Breast epithelium (tissue), 4 donors: ENCODE data around the gene THSD4. TPM values are rescaled to one million over a fixed set of nuclear protein-coding genes. Genes with fewer than 3 reads are reported as not detected.

ENCODE experiments used
- DNase-seq, 2 donors: peaks; one replicate each; pipeline ENCODE4 v3.0.0-alpha.2; 2019; ENCODE audit warnings: low spot score in 2 of 2
- H3K27ac ChIP-seq, 2 donors: fragments of 200-600 bp; sonication (generic) in 1 of 2; one replicate each; pipeline ENCODE4 v1.5.1; 2016 to 2019; ENCODE audit warnings: mild to moderate bottlenecking in 1 of 2
- H3K27me3 ChIP-seq, 2 donors: fragments of 200-600 bp; sonication (generic) in 1 of 2; one replicate each; pipeline versions ENCODE4 v1.5.1 to v1.6.0; 2017 to 2019; ENCODE audit warnings: control low read depth in 1 of 2, mild to moderate bottlenecking in 1 of 2
- H3K36me3 ChIP-seq: fragments of 200-600 bp; one replicate; pipeline ENCODE4 v1.5.1; 2019
- H3K4me1 ChIP-seq, 2 donors: fragments of 200-600 bp; sonication (generic); one replicate each; pipeline ENCODE4 v1.5.1; 2016 to 2019; ENCODE audit warnings: control low read depth in 1 of 2
- H3K4me3 ChIP-seq, 3 donors: fragments of 200-600 bp; sonication (generic); 1 replicate in 2 of 3; 2 replicates in 1 of 3; pipeline ENCODE4 v1.5.1; 2016 to 2019; ENCODE audit warnings: mild to moderate bottlenecking in 3 of 3, moderate library complexity in 2 of 3
- H3K9me3 ChIP-seq, 2 donors: fragments of 200-600 bp; sonication (generic) in 1 of 2; one replicate each; pipeline ENCODE4 v1.5.1; 2016 to 2019; ENCODE audit warnings: control low read depth in 1 of 2
- CTCF ChIP-seq, 3 donors: fragments of 450-650 bp; IDR thresholded peaks; one replicate each; pipeline ENCODE4 v1.5.1; 2016 to 2017; ENCODE audit warnings: antibody characterized with exemption in 3 of 3, mild to moderate bottlenecking in 3 of 3, moderate library complexity in 3 of 3
- POLR2A ChIP-seq: fragments of 450-650 bp; IDR thresholded peaks from one replicate; pipeline ENCODE4 v1.6.1; 2016; ENCODE audit warnings: antibody characterized with exemption, mild to moderate bottlenecking, moderate library complexity
- POLR2AphosphoS5 ChIP-seq, 3 donors: sonication (generic); formaldehyde crosslinking; IDR thresholded peaks; one replicate each; pipeline ENCODE4 v1.6.1; 2017; ENCODE audit warnings: antibody characterized with exemption in 3 of 3
- intact Hi-C: fragments of 100-400 bp; cut with DNase I; formaldehyde crosslinking; loops from one replicate; pipeline ENCODE4 v1.15.1; 2023; ENCODE audit warnings: low total_unique reads
- total RNA-seq, 3 donors: library from RNA; depleted of rRNA; stranded (reverse); fragments of >200 nt; gene quantifications; one replicate each; pipeline ENCODE4 v1.1.0, GENCODE V29; 2016

THSD4 gene
- total RNA-seq, 3 donors from 2014 or later, result 0.64 to 58.7 (median 41.3) TPM

GRCh38 chr15:71128939-71129562 is 13.8 kb downstream of the THSD4 start:
- Histone ChIP-seq H3K9me3 (no peaks in the 10 kb centered on the region), H3K4me1 (no peaks in the 10 kb centered on the region), H3K27ac (peak overlapping the region in 1 of 2 donors; percentile 1), H3K36me3 (no peaks in the 10 kb centered on the region), H3K4me3 (no peak overlapping the region), H3K27me3 (no peaks in the 10 kb centered on the region)
- DNase-seq, result no peak
- intact Hi-C loops, result no loop called here
- no peak for TF ChIP-seq CTCF (IDR thresholded peaks at IDR 0.05)
- no peak for TF ChIP-seq POLR2AphosphoS5 (IDR thresholded peaks at IDR 0.05)
- no peak for TF ChIP-seq POLR2A

- H3K4me3 ChIP-seq, result no peak overlapping the region
- intact Hi-C loops, result no loop called here
- TF ChIP-seq POLR2A, result no peak
- TF ChIP-seq CTCF (IDR thresholded peaks at IDR 0.05), result no peak
- peak in 1 of 3 donors; percentile 24 for TF ChIP-seq POLR2AphosphoS5 (IDR thresholded peaks at IDR 0.05)
- DNase-seq, result no peak
- H3K27ac ChIP-seq, result no peak overlapping the region
- no peaks in the 10 kb centered on the region for H3K36me3 ChIP-seq
- H3K4me1 ChIP-seq, result no peaks in the 10 kb centered on the region
- no peaks in the 10 kb centered on the region for H3K9me3 ChIP-seq
- no peaks in the 10 kb centered on the region for H3K27me3 ChIP-seq
These were observed 14.4 kb downstream of the THSD4 start for GRCh38 chr15:71129669-71130068.

GRCh38 chr15:71131601-71132362 is 16.5 kb downstream of the THSD4 start:
- no peak for TF ChIP-seq POLR2A
- Histone ChIP-seq H3K4me1 (no peaks in the 10 kb centered on the region), H3K27me3 (no peaks in the 10 kb centered on the region), H3K36me3 (no peaks in the 10 kb centered on the region), H3K9me3 (no peaks in the 10 kb centered on the region), H3K4me3 (no peak overlapping the region), H3K27ac (no peak overlapping the region)
- no peak for DNase-seq
- intact Hi-C loops, result no loop called here

- intact Hi-C loops, result no loop called here
- H3K27ac ChIP-seq, result no peak overlapping the region
- H3K4me1 ChIP-seq, result no peaks in the 10 kb centered on the region
- TF ChIP-seq CTCF (IDR thresholded peaks at IDR 0.05) (no peak), POLR2AphosphoS5 (IDR thresholded peaks at IDR 0.05) (no peak), POLR2A (no peak)
- H3K4me3 ChIP-seq, result no peak overlapping the region
- no peaks in the 10 kb centered on the region for H3K36me3 ChIP-seq
- H3K27me3 ChIP-seq, result no peaks in the 10 kb centered on the region
- no peaks in the 10 kb centered on the region for H3K9me3 ChIP-seq
- DNase-seq, result no peak
These were observed 18.6 kb downstream of the THSD4 start for GRCh38 chr15:71133747-71134472.

GRCh38 chr15:71136159-71136783 is 21.0 kb downstream of the THSD4 start:
- Histone ChIP-seq H3K4me3 (no peak overlapping the region), H3K27me3 (no peaks in the 10 kb centered on the region), H3K36me3 (no peaks in the 10 kb centered on the region), H3K4me1 (no peaks in the 10 kb centered on the region), H3K27ac (no peak overlapping the region), H3K9me3 (no peaks in the 10 kb centered on the region)
- intact Hi-C loops, result no loop called here
- TF ChIP-seq CTCF (IDR thresholded peaks at IDR 0.05) (no peak), POLR2AphosphoS5 (IDR thresholded peaks at IDR 0.05) (no peak), POLR2A (no peak)
- DNase-seq, result no peak
